ENCODE data around the gene COL6A1.
"Not testable (repeated sequence)": the region's sequence is repeated elsewhere in the genome, so short reads cannot be mapped to it uniquely, and the experiment has no call there.

COL6A1 gene

DNA sequence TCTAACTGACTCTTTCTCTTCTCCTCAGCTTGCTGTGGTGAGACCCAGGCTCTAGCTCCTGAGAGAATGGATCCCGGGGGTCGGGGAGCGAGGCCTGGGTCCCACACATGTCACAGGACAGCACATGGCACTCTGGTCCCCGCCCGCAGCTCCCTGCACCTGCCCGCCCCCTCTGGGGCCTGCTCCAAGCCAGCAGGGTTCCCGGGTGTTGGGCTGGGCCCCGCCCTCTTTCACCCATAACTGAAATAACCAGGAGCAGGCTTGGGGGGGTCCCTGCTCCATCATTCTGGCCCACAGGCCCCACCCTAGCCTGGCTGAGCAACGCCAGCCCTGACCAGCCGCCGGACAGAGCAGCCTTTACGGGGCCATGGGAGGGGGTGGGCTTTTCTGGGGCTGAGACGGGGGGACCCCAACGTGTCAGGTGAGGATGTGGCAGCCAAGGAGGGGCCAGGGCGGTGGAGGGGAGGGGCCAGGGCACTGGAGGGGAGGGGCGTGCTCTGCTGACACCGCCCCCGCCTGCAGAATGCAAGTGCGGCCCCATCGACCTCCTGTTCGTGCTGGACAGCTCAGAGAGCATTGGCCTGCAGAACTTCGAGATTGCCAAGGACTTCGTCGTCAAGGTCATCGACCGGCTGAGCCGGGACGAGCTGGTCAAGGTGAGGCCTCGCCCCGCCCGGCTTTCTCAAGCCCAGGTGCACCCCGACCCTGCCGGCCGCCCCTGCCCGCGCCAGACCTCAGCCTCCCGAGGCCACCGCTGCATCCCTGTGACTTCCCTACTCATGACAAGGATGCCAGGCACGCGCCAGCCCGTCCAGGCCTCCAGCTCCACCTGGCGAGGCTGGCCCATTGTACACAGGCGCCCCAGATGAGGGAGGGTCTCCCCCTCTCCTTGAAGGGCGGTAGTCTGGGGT, 19.4 kb downstream of the COL6A1 start:
- Histone ChIP-seq H3K4me1 (ENCODE audit: control insufficient read depth, insufficient read depth, low read length) (no peaks in the 10 kb centered on the region), H3K9me3 (replicated peaks; ENCODE audit: low read length) (no peaks in the 10 kb centered on the region), H3K27me3 (ENCODE audit: control insufficient read depth, insufficient read depth, low read length) (no peaks in the 10 kb centered on the region), H3K36me3 (ENCODE audit: insufficient read depth, low read length) (peaks cover 64% of the 10 kb centered on the region), H3K9ac (ENCODE audit: low read depth, low read length) (no peak overlapping the region), H3K4me2 (ENCODE audit: low read length) (no peak overlapping the region), H3K4me3 (ENCODE audit: low read length) (no peak overlapping the region)

DNA sequence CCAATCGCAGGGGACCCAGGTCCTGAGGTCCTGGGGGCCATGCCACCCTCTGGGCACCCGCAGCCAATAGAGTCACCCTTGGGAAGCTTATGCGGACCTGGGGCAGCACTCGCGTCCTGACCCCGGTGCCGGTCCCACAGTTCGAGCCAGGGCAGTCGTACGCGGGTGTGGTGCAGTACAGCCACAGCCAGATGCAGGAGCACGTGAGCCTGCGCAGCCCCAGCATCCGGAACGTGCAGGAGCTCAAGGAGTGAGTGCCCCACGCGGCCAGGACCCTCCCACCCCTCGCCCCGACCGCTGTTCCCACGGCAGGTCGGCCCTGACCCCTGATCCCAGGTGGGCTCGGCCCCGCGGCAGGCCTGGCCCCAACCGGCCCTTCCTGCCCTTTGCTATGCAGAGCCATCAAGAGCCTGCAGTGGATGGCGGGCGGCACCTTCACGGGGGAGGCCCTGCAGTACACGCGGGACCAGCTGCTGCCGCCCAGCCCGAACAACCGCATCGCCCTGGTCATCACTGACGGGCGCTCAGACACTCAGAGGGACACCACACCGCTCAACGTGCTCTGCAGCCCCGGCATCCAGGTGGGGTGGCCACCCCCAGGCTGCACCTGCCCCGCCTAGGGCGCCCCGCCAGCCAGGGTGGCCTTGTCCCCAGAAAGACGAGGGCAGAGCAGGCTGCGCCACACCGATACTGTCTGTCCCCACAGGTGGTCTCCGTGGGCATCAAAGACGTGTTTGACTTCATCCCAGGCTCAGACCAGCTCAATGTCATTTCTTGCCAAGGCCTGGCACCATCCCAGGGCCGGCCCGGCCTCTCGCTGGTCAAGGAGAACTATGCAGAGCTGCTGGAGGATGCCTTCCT, 20.5 kb downstream of the COL6A1 start:
- Histone ChIP-seq H3K27me3 (ENCODE audit: control insufficient read depth, insufficient read depth, low read length) (no peaks in the 10 kb centered on the region), H3K9ac (ENCODE audit: low read depth, low read length) (no peak overlapping the region), H3K4me1 (ENCODE audit: control insufficient read depth, insufficient read depth, low read length) (no peaks in the 10 kb centered on the region), H3K4me3 (ENCODE audit: low read length) (no peak overlapping the region), H3K36me3 (ENCODE audit: insufficient read depth, low read length) (peaks cover 54% of the 10 kb centered on the region), H3K4me2 (ENCODE audit: low read length) (no peak overlapping the region), H3K9me3 (replicated peaks; ENCODE audit: low read length) (no peaks in the 10 kb centered on the region)

GRCh38 chr21:46002841-46003574, 21.4 kb downstream of the COL6A1 start:
- no peak overlapping the region for H3K4me3 ChIP-seq (ENCODE audit: low read length)
- H3K9me3 ChIP-seq (replicated peaks; ENCODE audit: low read length) = no peaks in the 10 kb centered on the region
- H3K36me3 ChIP-seq (ENCODE audit: insufficient read depth, low read length) = peaks cover 44% of the 10 kb centered on the region
- H3K4me1 ChIP-seq (ENCODE audit: control insufficient read depth, insufficient read depth, low read length) = no peaks in the 10 kb centered on the region
- H3K4me2 ChIP-seq (ENCODE audit: low read length) = no peak overlapping the region
- H3K27me3 ChIP-seq (ENCODE audit: control insufficient read depth, insufficient read depth, low read length) = no peaks in the 10 kb centered on the region
- H3K9ac ChIP-seq (ENCODE audit: low read depth, low read length) = no peak overlapping the region

- Histone ChIP-seq H3K9me3 (replicated peaks; ENCODE audit: low read length) (no peaks in the 10 kb centered on the region), H3K4me3 (ENCODE audit: low read length) (no peak overlapping the region), H3K27me3 (ENCODE audit: control insufficient read depth, insufficient read depth, low read length) (no peaks in the 10 kb centered on the region), H3K9ac (ENCODE audit: low read depth, low read length) (no peak overlapping the region), H3K36me3 (ENCODE audit: insufficient read depth, low read length) (peaks cover 38% of the 10 kb centered on the region), H3K4me1 (ENCODE audit: control insufficient read depth, insufficient read depth, low read length) (no peaks in the 10 kb centered on the region), H3K4me2 (ENCODE audit: low read length) (no peak overlapping the region)
Measured at GRCh38 chr21:46003575-46004007, 22.0 kb downstream of the COL6A1 start.

DNA sequence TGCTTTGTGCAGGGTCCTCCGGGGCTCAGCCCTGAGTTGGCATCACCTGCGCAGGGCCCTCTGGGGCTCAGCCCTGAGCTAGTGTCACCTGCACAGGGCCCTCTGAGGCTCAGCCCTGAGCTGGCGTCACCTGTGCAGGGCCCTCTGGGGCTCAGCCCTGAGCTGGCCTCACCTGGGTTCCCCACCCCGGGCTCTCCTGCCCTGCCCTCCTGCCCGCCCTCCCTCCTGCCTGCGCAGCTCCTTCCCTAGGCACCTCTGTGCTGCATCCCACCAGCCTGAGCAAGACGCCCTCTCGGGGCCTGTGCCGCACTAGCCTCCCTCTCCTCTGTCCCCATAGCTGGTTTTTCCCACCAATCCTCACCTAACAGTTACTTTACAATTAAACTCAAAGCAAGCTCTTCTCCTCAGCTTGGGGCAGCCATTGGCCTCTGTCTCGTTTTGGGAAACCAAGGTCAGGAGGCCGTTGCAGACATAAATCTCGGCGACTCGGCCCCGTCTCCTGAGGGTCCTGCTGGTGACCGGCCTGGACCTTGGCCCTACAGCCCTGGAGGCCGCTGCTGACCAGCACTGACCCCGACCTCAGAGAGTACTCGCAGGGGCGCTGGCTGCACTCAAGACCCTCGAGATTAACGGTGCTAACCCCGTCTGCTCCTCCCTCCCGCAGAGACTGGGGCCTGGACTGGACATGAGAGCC, 22.7 kb downstream of the COL6A1 start:
- H3K4me2 ChIP-seq (ENCODE audit: low read length) = no peak overlapping the region
- peaks cover 31% of the 10 kb centered on the region for H3K36me3 ChIP-seq (ENCODE audit: insufficient read depth, low read length)
- no peaks in the 10 kb centered on the region for H3K4me1 ChIP-seq (ENCODE audit: control insufficient read depth, insufficient read depth, low read length)
- H3K4me3 ChIP-seq (ENCODE audit: low read length) = no peak overlapping the region
- H3K9ac ChIP-seq (ENCODE audit: low read depth, low read length) = no peak overlapping the region
- H3K27me3 ChIP-seq (ENCODE audit: control insufficient read depth, insufficient read depth, low read length) = no peaks in the 10 kb centered on the region
- no peaks in the 10 kb centered on the region for H3K9me3 ChIP-seq (replicated peaks; ENCODE audit: low read length)

DNA sequence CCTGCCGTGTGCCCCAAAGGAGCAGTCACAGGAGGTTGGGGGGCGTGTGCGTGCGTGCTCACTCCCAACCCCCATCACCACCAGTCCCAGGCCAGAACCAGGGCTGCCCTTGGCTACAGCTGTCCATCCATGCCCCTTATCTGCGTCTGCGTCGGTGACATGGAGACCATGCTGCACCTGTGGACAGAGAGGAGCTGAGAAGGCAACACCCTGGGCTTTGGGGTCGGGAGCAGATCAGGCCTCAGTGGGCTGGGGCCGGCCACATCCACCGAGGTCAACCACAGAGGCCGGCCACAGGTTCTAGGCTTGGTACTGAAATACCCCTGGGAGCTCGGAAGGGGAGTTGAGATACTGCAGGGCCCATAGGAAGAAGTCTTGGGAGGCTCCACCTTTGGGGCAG, 23.5 kb downstream of the COL6A1 start:
- no peaks in the 10 kb centered on the region for H3K4me1 ChIP-seq (ENCODE audit: control insufficient read depth, insufficient read depth, low read length)
- H3K36me3 ChIP-seq (ENCODE audit: insufficient read depth, low read length) = peaks cover 24% of the 10 kb centered on the region
- H3K9me3 ChIP-seq (replicated peaks; ENCODE audit: low read length) = no peaks in the 10 kb centered on the region
- H3K4me3 ChIP-seq (ENCODE audit: low read length) = no peak overlapping the region
- H3K9ac ChIP-seq (ENCODE audit: low read depth, low read length) = no peak overlapping the region
- H3K4me2 ChIP-seq (ENCODE audit: low read length) = no peak overlapping the region
- H3K27me3 ChIP-seq (ENCODE audit: control insufficient read depth, insufficient read depth, low read length) = no peaks in the 10 kb centered on the region

- Histone ChIP-seq H3K9ac (ENCODE audit: low read depth, low read length) (no peak overlapping the region), H3K9me3 (replicated peaks; ENCODE audit: low read length) (no peaks in the 10 kb centered on the region), H3K4me3 (ENCODE audit: low read length) (no peak overlapping the region), H3K27me3 (ENCODE audit: control insufficient read depth, insufficient read depth, low read length) (no peaks in the 10 kb centered on the region), H3K36me3 (ENCODE audit: insufficient read depth, low read length) (peaks cover 23% of the 10 kb centered on the region), H3K4me1 (ENCODE audit: control insufficient read depth, insufficient read depth, low read length) (no peaks in the 10 kb centered on the region), H3K4me2 (ENCODE audit: low read length) (no peak overlapping the region)
Measured at GRCh38 chr21:46005481-46005881, 23.9 kb downstream of the COL6A1 start.

- H3K36me3 ChIP-seq (ENCODE audit: insufficient read depth, low read length) = peaks cover 23% of the 10 kb centered on the region
- not testable (repeated sequence) for H3K4me3 ChIP-seq (ENCODE audit: low read length); H3K4me1 ChIP-seq (ENCODE audit: control insufficient read depth, insufficient read depth, low read length); H3K27me3 ChIP-seq (ENCODE audit: control insufficient read depth, insufficient read depth, low read length); H3K9ac ChIP-seq (ENCODE audit: low read depth, low read length); H3K9me3 ChIP-seq (replicated peaks; ENCODE audit: low read length); H3K4me2 ChIP-seq (ENCODE audit: low read length)
Measured at GRCh38 chr21:46005894-46006546, 24.4 kb downstream of the COL6A1 start.

- no peak overlapping the region for H3K4me2 ChIP-seq (ENCODE audit: low read length)
- no peak overlapping the region for H3K9ac ChIP-seq (ENCODE audit: low read depth, low read length)
- no peaks in the 10 kb centered on the region for H3K4me1 ChIP-seq (ENCODE audit: control insufficient read depth, insufficient read depth, low read length)
- H3K36me3 ChIP-seq (ENCODE audit: insufficient read depth, low read length) = peaks cover 16% of the 10 kb centered on the region
- H3K27me3 ChIP-seq (ENCODE audit: control insufficient read depth, insufficient read depth, low read length) = no peaks in the 10 kb centered on the region
- no peaks in the 10 kb centered on the region for H3K9me3 ChIP-seq (replicated peaks; ENCODE audit: low read length)
- H3K4me3 ChIP-seq (ENCODE audit: low read length) = no peak overlapping the region
Measured at GRCh38 chr21:46006547-46007491, 25.2 kb downstream of the COL6A1 start.

DNA sequence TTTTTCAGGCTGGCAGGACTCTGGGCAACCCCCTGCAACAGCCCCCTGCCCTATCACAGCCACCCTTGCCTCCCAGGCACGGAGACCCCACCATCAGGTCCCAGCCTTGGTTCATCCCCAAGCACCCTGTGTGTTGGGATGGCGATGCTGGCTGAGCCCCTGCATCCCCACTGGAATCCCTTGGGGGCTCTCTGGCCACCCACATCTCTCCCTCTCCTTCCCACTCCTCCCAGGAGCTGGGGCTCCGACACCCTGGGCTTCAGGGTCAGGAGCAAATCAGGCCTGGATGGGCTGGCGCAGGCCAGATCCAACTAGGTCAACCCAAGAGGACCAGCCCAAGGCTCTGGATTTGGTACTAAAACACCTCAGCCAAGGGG, 25.9 kb downstream of the COL6A1 start:
- H3K9ac ChIP-seq (ENCODE audit: low read depth, low read length) = no peak overlapping the region

More for the DNA sequence above, 25.9 kb downstream of the COL6A1 start:
- Histone ChIP-seq H3K9me3 (replicated peaks; ENCODE audit: low read length) (no peaks in the 10 kb centered on the region), H3K36me3 (ENCODE audit: insufficient read depth, low read length) (peaks cover 16% of the 10 kb centered on the region), H3K27me3 (ENCODE audit: control insufficient read depth, insufficient read depth, low read length) (no peaks in the 10 kb centered on the region), H3K4me1 (ENCODE audit: control insufficient read depth, insufficient read depth, low read length) (no peaks in the 10 kb centered on the region), H3K4me2 (ENCODE audit: low read length) (no peak overlapping the region), H3K4me3 (ENCODE audit: low read length) (no peak overlapping the region)
